H1 (cell line): ENCODE results near the gene IRF3. TPM values are rescaled to one million over a fixed set of nuclear protein-coding genes. Genes with fewer than 3 reads are reported as not detected.

Source experiments
- ASH2L ChIP-seq: fragments of 200-600, 300-600 bp; sonication (generic); IDR thresholded peaks from one replicate; pipeline ENCODE4 v1.7.1; 2017; ENCODE audit warnings: low read length
- CEBPB ChIP-seq: IDR thresholded peaks from 2 replicates; pipeline ENCODE4 v1.6.1; 2012; ENCODE audit warnings: low read depth, low read length
- CHD1 ChIP-seq: IDR thresholded peaks from 2 replicates; pipeline ENCODE4 v1.6.1; 2012; ENCODE audit warnings: low read depth, low read length, improper control_type of control experiment
- CHD2 ChIP-seq: IDR thresholded peaks from 2 replicates; pipeline ENCODE4 v1.6.1; 2012; ENCODE audit warnings: low read length, improper control_type of control experiment
- CTBP2 ChIP-seq: IDR thresholded peaks from 2 replicates; pipeline ENCODE4 v1.7.0; 2011; ENCODE audit warnings: borderline replicate concordance, mild to moderate bottlenecking, moderate library complexity, mixed read lengths, low read length; ENCODE audit not compliant: insufficient read depth, insufficient read length
- EP300 ChIP-seq, 2 experiments: IDR thresholded peaks; 1 replicate in 1 of 2; 2 replicates in 1 of 2; pipeline ENCODE4 v1.6.1; 2011 to 2012; ENCODE audit warnings: low read depth in 2 of 2, low read length in 2 of 2, mild to moderate bottlenecking in 2 of 2, borderline replicate concordance in 1 of 2, inconsistent platforms in 1 of 2, moderate library complexity in 1 of 2
- EZH2 ChIP-seq: fragments of 200-600 bp; sonication (generic); IDR thresholded peaks from 2 replicates; pipeline ENCODE4 v1.7.1; 2012; ENCODE audit warnings: low read depth, mild to moderate bottlenecking, moderate library complexity, low read length, inconsistent platforms; ENCODE audit not compliant: severe bottlenecking
- FOSL1 ChIP-seq: IDR thresholded peaks from 2 replicates; pipeline ENCODE4 v1.6.1; 2011; ENCODE audit warnings: mild to moderate bottlenecking, low read depth, low read length, moderate library complexity; ENCODE audit not compliant: insufficient read depth
- HDAC6 ChIP-seq: IDR thresholded peaks from one replicate; pipeline ENCODE4 v1.7.1; 2012; ENCODE audit warnings: low read depth, mild to moderate bottlenecking, inconsistent platforms, low read length, moderate library complexity
- JUND ChIP-seq: IDR thresholded peaks from 2 replicates; pipeline ENCODE4 v1.6.1; 2011; ENCODE audit warnings: mild to moderate bottlenecking, improper control_type of control experiment, low read length
- PHF8 ChIP-seq: fragments of 200-600 bp; sonication (generic); conservative IDR thresholded peaks from 2 replicates; pipeline ENCODE4 v1.7.1; 2012; ENCODE audit warnings: low read depth, mild to moderate bottlenecking, inconsistent platforms, low read length, moderate library complexity
- POLR2AphosphoS5 ChIP-seq: IDR thresholded peaks from 2 replicates; pipeline ENCODE4 v1.6.1; 2011; ENCODE audit warnings: low read depth, low read length
- RFX5 ChIP-seq: IDR thresholded peaks from 2 replicates; pipeline ENCODE4 v1.6.1; 2011; ENCODE audit warnings: low read depth, low read length, improper control_type of control experiment, borderline replicate concordance
- RNF2 ChIP-seq: fragments of 200-900, 300-1000 bp; sonication (generic); IDR thresholded peaks from 2 replicates; pipeline ENCODE4 v1.7.1; 2016; ENCODE audit warnings: borderline replicate concordance, low read depth, mild to moderate bottlenecking, antibody characterized with exemption, low read length; ENCODE audit not compliant: poor library complexity, severe bottlenecking; ENCODE audit errors: missing control alignments
- SIN3A ChIP-seq, 2 experiments: IDR thresholded peaks in 1 of 2; conservative IDR thresholded peaks in 1 of 2; 2 replicates each; pipeline ENCODE4 v1.6.1; 2011 to 2012; ENCODE audit warnings: low read length in 2 of 2, improper control_type of control experiment in 1 of 2, low read depth in 1 of 2, mild to moderate bottlenecking in 1 of 2
- SP1 ChIP-seq: IDR thresholded peaks from 2 replicates; pipeline ENCODE4 v1.6.1; 2011; ENCODE audit warnings: low read depth, low read length
- TAF1 ChIP-seq: IDR thresholded peaks from 2 replicates; pipeline ENCODE4 v1.6.1; 2011; ENCODE audit warnings: mild to moderate bottlenecking, low read depth, low read length
- TBP ChIP-seq: IDR thresholded peaks from 2 replicates; pipeline ENCODE4 v1.6.1; 2011; ENCODE audit warnings: low read depth, low read length, improper control_type of control experiment
- YY1 ChIP-seq: IDR thresholded peaks from 2 replicates; pipeline ENCODE4 v1.6.1; 2011; ENCODE audit warnings: low read depth, mild to moderate bottlenecking, low read length
- polyA plus RNA-seq, 7 experiments: library from polyadenylated mRNA; depleted of rRNA in 3 of 7; stranded (reverse) in 5 of 7; unstranded in 2 of 7; fragments of >200 nt in 5 of 7; fragments of 200-250 nt in 2 of 7; gene quantifications; 1 replicate in 5 of 7; 2 replicates in 1 of 7; 4 replicates in 1 of 7; pipeline versions ENCODE4 v1.2.1 to v1.2.3, GENCODE V29; 2011 to 2013; ENCODE audit warnings: missing spikeins in 2 of 7, mixed read lengths in 2 of 7
- total RNA-seq: library from RNA; stranded (reverse); fragmentation: NEBNext Ultra II Directional; extraction: Animal tissue kit (Norgen Biotek cat#: 25700); gene quantifications from 2 replicates; pipeline ENCODE4 v1.2.1, GENCODE V29; 2021
- TF ChIP-seq, protein P1 (sequence below): IDR thresholded peaks from 2 replicates; pipeline ENCODE4 v1.6.1; 2012; ENCODE audit warnings: low read length, inconsistent platforms
- TF ChIP-seq, protein P2 (sequence below): IDR thresholded peaks from 2 replicates; pipeline ENCODE4 v1.6.1; 2012; ENCODE audit warnings: inconsistent platforms

IRF3 gene
- total and polyA plus RNA-seq, 2 of the 8 experiments (the other 6 are each of a cell fraction or from before 2014, with no cell fraction given), result 103 to 114 TPM

DNA sequence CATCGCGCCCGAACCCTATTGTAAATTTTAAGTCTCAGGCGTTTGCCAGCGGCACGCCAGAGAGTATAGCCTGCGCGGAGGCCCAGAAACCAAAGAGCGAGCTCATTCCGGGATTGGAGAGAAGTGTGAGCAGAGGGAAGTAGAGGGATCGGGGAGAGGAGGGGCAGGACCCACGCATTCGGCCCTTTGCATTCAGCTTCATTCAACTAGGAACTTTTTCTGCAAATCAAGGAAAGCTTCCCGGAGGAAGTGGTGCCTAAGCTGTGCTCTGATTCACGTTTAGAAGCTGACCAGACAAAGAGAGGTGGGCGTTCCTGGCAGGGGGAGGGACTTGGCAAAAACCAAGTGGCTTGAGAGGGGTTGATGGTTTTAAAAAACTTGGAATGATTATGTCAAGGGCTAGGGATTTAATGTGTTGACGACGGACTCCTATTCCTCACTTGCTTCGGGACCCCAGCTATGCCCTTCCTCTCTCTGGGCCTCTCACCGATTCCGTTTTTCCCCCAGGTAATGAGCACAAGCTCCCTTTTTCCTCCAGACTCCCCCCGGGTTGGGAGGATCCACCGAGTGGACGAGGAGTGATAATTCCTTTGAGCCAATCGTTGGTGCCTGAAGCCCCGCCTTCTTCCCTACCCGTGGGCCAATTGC, 10.6 kb upstream of the IRF3 start (continued):
- TF ChIP-seq, protein P1, sequence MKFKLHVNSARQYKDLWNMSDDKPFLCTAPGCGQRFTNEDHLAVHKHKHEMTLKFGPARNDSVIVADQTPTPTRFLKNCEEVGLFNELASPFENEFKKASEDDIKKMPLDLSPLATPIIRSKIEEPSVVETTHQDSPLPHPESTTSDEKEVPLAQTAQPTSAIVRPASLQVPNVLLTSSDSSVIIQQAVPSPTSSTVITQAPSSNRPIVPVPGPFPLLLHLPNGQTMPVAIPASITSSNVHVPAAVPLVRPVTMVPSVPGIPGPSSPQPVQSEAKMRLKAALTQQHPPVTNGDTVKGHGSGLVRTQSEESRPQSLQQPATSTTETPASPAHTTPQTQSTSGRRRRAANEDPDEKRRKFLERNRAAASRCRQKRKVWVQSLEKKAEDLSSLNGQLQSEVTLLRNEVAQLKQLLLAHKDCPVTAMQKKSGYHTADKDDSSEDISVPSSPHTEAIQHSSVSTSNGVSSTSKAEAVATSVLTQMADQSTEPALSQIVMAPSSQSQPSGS, result no peak
- TF ChIP-seq RNF2, result no peak
- peak; percentile 94 for TF ChIP-seq JUND
- peak; percentile 76 for TF ChIP-seq ASH2L
- no peak for TF ChIP-seq HDAC6
- no peak for TF ChIP-seq FOSL1
- no peak for TF ChIP-seq CEBPB
- TF ChIP-seq EZH2, result no peak
- TF ChIP-seq SP1, result peak; percentile 73
- TF ChIP-seq EP300 (IDR thresholded peaks at IDR 0.05; ENCODE audit: borderline replicate concordance in 1 of 2, low read depth in 2 of 2, low read length in 2 of 2), result peak in 1 of 2 experiments; percentile 99; a peak in 2 of 3 replicates
- TF ChIP-seq, protein P2, sequence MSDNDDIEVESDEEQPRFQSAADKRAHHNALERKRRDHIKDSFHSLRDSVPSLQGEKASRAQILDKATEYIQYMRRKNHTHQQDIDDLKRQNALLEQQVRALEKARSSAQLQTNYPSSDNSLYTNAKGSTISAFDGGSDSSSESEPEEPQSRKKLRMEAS, result peak; percentile 5; the same call in 1 of the 2 replicates
- 0 out of 2 replicates have a peak, but pooled peaks have one; percentile 38 for TF ChIP-seq CHD2
- TF ChIP-seq TAF1, result peak; percentile 98
- TF ChIP-seq POLR2AphosphoS5, result peak; percentile 96
- TF ChIP-seq TBP, result peak; percentile 96
- TF ChIP-seq PHF8, result peak; percentile 90
- TF ChIP-seq YY1, result no peak
- no peak for TF ChIP-seq RFX5
- TF ChIP-seq CTBP2, result no peak
- peak in 1 of 2 experiments; percentile 34; a peak in 1 of 4 replicates for TF ChIP-seq SIN3A (conservative IDR thresholded peaks at IDR 0.05 in 1 of 2, IDR thresholded peaks at IDR 0.05 in 1 of 2; ENCODE audit: low read depth in 1 of 2, low read length in 2 of 2)
- TF ChIP-seq CHD1, result peak; percentile 96
